Measurements from ENCODE around the gene GRHL1.

The GRHL1 gene

GRCh38 chr2:9949239-9949991 lies 2.1 kb upstream of the GRHL1 start:
- no peak for DNase-seq (ENCODE audit: low spot score)

GRCh38 chr2:9949992-9950520 lies 1.4 kb upstream of the GRHL1 start:
- no peak for DNase-seq (ENCODE audit: low spot score)

GRCh38 chr2:9950521-9951271 lies 797 bp upstream of the GRHL1 start:
- peak; percentile 70 for DNase-seq (ENCODE audit: low spot score)

GRCh38 chr2:9951272-9951521 lies 296 bp upstream of the GRHL1 start:
- no peak for DNase-seq (ENCODE audit: low spot score)

GRCh38 chr2:9952286-9952737 lies 819 bp downstream of the GRHL1 start:
- no peak for DNase-seq (ENCODE audit: low spot score)

- DNase-seq (ENCODE audit: low spot score): no peak
Measured at GRCh38 chr2:9952856-9953503, 1.5 kb downstream of the GRHL1 start.

GRCh38 chr2:9954136-9954535 lies 2.6 kb downstream of the GRHL1 start:
- DNase-seq (ENCODE audit: low spot score): no peak

GRCh38 chr2:9958057-9958456 lies 6.6 kb downstream of the GRHL1 start:
- DNase-seq (ENCODE audit: low spot score): no peak

GRCh38 chr2:9959262-9959661 lies 7.8 kb downstream of the GRHL1 start:
- no peak for DNase-seq (ENCODE audit: low spot score)

GRCh38 chr2:9961013-9961412 lies 9.5 kb downstream of the GRHL1 start:
- DNase-seq (ENCODE audit: low spot score): no peak

- DNase-seq (ENCODE audit: low spot score): no peak
Measured at GRCh38 chr2:9964334-9964980, 13.0 kb downstream of the GRHL1 start.

- no peak for DNase-seq (ENCODE audit: low spot score)
Measured at GRCh38 chr2:9965119-9965822, 13.8 kb downstream of the GRHL1 start.

GRCh38 chr2:9966491-9967022 lies 15.1 kb downstream of the GRHL1 start:
- no peak for DNase-seq (ENCODE audit: low spot score)

- DNase-seq (ENCODE audit: low spot score): no peak
Measured at GRCh38 chr2:9967053-9967775, 15.7 kb downstream of the GRHL1 start.

GRCh38 chr2:9968553-9969497 lies 17.3 kb downstream of the GRHL1 start:
- no peak for DNase-seq (ENCODE audit: low spot score)

GRCh38 chr2:9970200-9971044 lies 18.9 kb downstream of the GRHL1 start:
- DNase-seq (ENCODE audit: low spot score): no peak

GRCh38 chr2:9971105-9971818 lies 19.8 kb downstream of the GRHL1 start:
- DNase-seq (ENCODE audit: low spot score): no peak

GRCh38 chr2:9971890-9972289 lies 20.4 kb downstream of the GRHL1 start:
- no peak for DNase-seq (ENCODE audit: low spot score)
